Naive thymus-derived CD4-positive, alpha-beta T cell (primary cell): ENCODE results near the gene MTERF1. TPM values are rescaled to one million over a fixed set of nuclear protein-coding genes. Genes with fewer than 3 reads are reported as not detected.

Experiments
- ATAC-seq: fragments of 150-1000 bp; cut with Tn5 transposase; 2 replicates; pipeline ENCODE4 v1.10.0; 2021; ENCODE audit warnings: mild to moderate bottlenecking, moderate library complexity
- CTCF ChIA-PET: fragments of 350-600 bp; sonication (Branson Sonifier 250); formaldehyde crosslinking; loops from one replicate; lab custom pipeline; 2021; ENCODE audit warnings: antibody characterized with exemption; lab: Charles Lee
- POLR2A ChIA-PET: fragments of 350-600 bp; sonication (Branson Sonifier 250); formaldehyde crosslinking; loops from one replicate; lab custom pipeline; 2021; ENCODE audit warnings: antibody characterized with exemption, inconsistent platforms; lab: Charles Lee
- DNase-seq, 9 donors: peaks; one replicate each; pipeline versions ENCODE4 v3.0.0 to v3.0.0-alpha.2; 2020 to 2022; ENCODE audit warnings: mixed read lengths in 1 of 9
- H3K27ac ChIP-seq: one replicate; pipeline ENCODE4 v1.7.0; 2013; ENCODE audit warnings: mild to moderate bottlenecking, low read depth, low read length, moderate library complexity
- H3K27me3 ChIP-seq, 2 donors: one replicate each; pipeline ENCODE4 v1.7.0; 2013; ENCODE audit warnings: low read length in 2 of 2, mild to moderate bottlenecking in 2 of 2, moderate library complexity in 2 of 2; ENCODE audit not compliant: control insufficient read depth in 2 of 2, insufficient read depth in 2 of 2
- H3K36me3 ChIP-seq, 3 experiments: 1 replicate in 2 of 3; 2 replicates in 1 of 3; pipeline ENCODE4 v1.7.0; 2013; ENCODE audit warnings: low read length in 3 of 3, mild to moderate bottlenecking in 3 of 3, moderate library complexity in 1 of 3; ENCODE audit not compliant: insufficient read depth in 3 of 3, control insufficient read depth in 2 of 3
- H3K4me1 ChIP-seq, 2 donors: one replicate each; pipeline ENCODE4 v1.7.0; 2013; ENCODE audit warnings: low read length in 2 of 2, mild to moderate bottlenecking in 2 of 2, moderate library complexity in 1 of 2; ENCODE audit not compliant: control insufficient read depth in 2 of 2, insufficient read depth in 2 of 2
- H3K4me3 ChIP-seq: 2 replicates; pipeline ENCODE4 v1.7.0; 2013; ENCODE audit warnings: mild to moderate bottlenecking, low read length
- H3K9me3 ChIP-seq, 3 experiments: 1 replicate in 2 of 3; 2 replicates in 1 of 3; pipeline ENCODE4 v1.7.0; 2013; ENCODE audit warnings: low read length in 3 of 3; ENCODE audit not compliant: control insufficient read depth in 2 of 3
- H3K27ac Mint-ChIP-seq, 9 donors: one replicate each; pipeline ENCODE4 v1.8.0; 2020 to 2022; ENCODE audit warnings: mixed read lengths in 9 of 9, mild to moderate bottlenecking in 8 of 9, moderate library complexity in 5 of 9, inconsistent platforms in 2 of 9
- H3K27me3 Mint-ChIP-seq, 5 donors: one replicate each; pipeline ENCODE4 v1.8.0; 2021 to 2022; ENCODE audit warnings: mixed read lengths in 5 of 5, mild to moderate bottlenecking in 1 of 5
- H3K36me3 Mint-ChIP-seq, 5 donors: one replicate each; pipeline ENCODE4 v1.8.0; 2020 to 2022; ENCODE audit warnings: mixed read lengths in 5 of 5, mild to moderate bottlenecking in 3 of 5, inconsistent platforms in 1 of 5
- H3K4me1 Mint-ChIP-seq, 7 donors: one replicate each; pipeline ENCODE4 v1.8.0; 2020 to 2022; ENCODE audit warnings: mixed read lengths in 7 of 7, mild to moderate bottlenecking in 3 of 7, inconsistent platforms in 1 of 7
- H3K4me3 Mint-ChIP-seq, 10 donors: one replicate each; pipeline ENCODE4 v1.8.0; 2020 to 2022; ENCODE audit warnings: mild to moderate bottlenecking in 10 of 10, mixed read lengths in 10 of 10, moderate library complexity in 6 of 10, inconsistent platforms in 2 of 10
- H3K9me3 Mint-ChIP-seq, 11 donors: one replicate each; pipeline ENCODE4 v1.8.0; 2020 to 2022; ENCODE audit warnings: mixed read lengths in 11 of 11, mild to moderate bottlenecking in 4 of 11, inconsistent platforms in 1 of 11, moderate library complexity in 1 of 11
- intact Hi-C, 2 donors: fragments of 100-400 bp; cut with micrococcal nuclease; formaldehyde crosslinking; loops; one replicate each; pipeline ENCODE4 v1.15.1; 2023
- polyA plus RNA-seq, 2 donors: library from polyadenylated mRNA; unstranded; fragments of 300-500 nt; fragmentation: Illumina TruSeq; gene quantifications; one replicate each; pipeline ENCODE4 v1.2.3, GENCODE V29; 2021
- total RNA-seq, 6 experiments: library from RNA in 5 of 6; stranded (reverse) in 5 of 6; gene quantifications; 1 replicate in 5 of 6; 2 replicates in 1 of 6; pipeline ENCODE4 v1.2.3 and lab custom pipeline; 2021 to 2026

The MTERF1 gene
- total and polyA plus RNA-seq, 7 experiments from 2014 or later = 9.6 to 32.7 (median 17.2) TPM

DNA sequence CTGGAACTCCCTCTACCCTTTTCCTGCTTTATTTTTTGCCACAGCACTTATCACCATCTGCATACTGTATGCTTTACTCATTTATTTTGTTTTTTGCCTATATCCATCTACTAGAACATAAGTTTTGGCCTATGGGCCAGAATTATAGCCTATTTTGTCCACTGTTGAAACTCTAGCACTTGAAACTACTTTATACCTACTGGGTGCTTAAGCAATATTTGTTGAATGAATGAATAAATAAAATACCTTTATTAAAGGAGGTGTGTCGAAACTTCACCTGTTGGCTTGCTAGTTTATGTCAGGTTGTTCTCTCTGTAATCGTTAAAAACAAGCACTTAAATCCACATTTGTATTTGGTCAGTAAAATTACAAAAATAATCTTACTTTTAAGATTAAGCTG, 53.3 kb downstream of the MTERF1 start:
- no peak for ATAC-seq
- intact Hi-C loops = no loop called here
- H3K36me3 ChIP-seq = no peaks in the 10 kb centered on the region

DNA sequence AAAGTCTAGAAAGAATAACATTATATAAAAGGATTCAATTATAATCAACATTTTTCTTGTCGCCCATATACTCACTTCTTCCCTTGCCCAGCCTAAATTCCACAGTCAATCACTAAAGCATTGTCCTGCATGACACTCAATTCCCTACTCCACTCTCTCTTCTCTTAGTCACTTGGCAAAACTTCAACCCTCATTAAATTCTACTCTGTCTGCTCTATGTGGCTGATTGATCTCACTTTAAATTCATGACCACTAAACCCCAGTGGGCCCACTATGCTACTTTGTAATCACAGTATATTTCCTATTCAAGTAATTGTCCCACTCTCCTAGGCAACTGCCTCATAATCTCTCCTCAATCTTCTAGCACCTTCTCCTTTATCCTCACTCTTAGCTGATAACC, 54.1 kb downstream of the MTERF1 start:
- Histone ChIP-seq H3K27ac (no peak overlapping the region), H3K36me3 (no peaks in the 10 kb centered on the region), H3K27me3 (no peaks in the 10 kb centered on the region), H3K4me3 (no peak overlapping the region), H3K4me1 (no peaks in the 10 kb centered on the region), H3K9me3 (no peaks in the 10 kb centered on the region)
- CTCF ChIA-PET = no interaction called here
- peaks cover 4 to 34% (median 22%) of the 10 kb centered on the region in 11 donors for H3K9me3 Mint-ChIP-seq
- intact Hi-C loops = no loop called here
- H3K27me3 Mint-ChIP-seq = peaks cover 0 to 6% (median 0%) of the 10 kb centered on the region in 5 donors
- DNase-seq (no peak), ATAC-seq (no peak)
- POLR2A ChIA-PET = no interaction called here
- H3K4me3 Mint-ChIP-seq = no peak overlapping the region
- H3K4me1 Mint-ChIP-seq = no peaks in the 10 kb centered on the region
- peaks cover 0 to 44% (median 38%) of the 10 kb centered on the region in 5 donors for H3K36me3 Mint-ChIP-seq
- no peak overlapping the region for H3K27ac Mint-ChIP-seq

More for the DNA sequence above, 53.3 kb downstream of the MTERF1 start:
- H3K27me3 ChIP-seq = no peaks in the 10 kb centered on the region
- Mint-ChIP-seq H3K36me3 (peaks cover 0 to 45% (median 32%) of the 10 kb centered on the region in 5 donors), H3K4me1 (no peaks in the 10 kb centered on the region), H3K4me3 (no peak overlapping the region), H3K27ac (no peak overlapping the region), H3K9me3 (peaks cover 2 to 26% (median 14%) of the 10 kb centered on the region in 11 donors), H3K27me3 (peaks cover 0 to 6% (median 0%) of the 10 kb centered on the region in 5 donors)
- H3K4me3 ChIP-seq = no peak overlapping the region
- no peaks in the 10 kb centered on the region for H3K9me3 ChIP-seq
- no peak overlapping the region for H3K27ac ChIP-seq
- CTCF ChIA-PET = interaction anchor here (0.6 kb wide), 1 partner anchor 306 kb away, joined by 6 read pairs; no protein-coding TSS in a partner anchor
- POLR2A ChIA-PET = no interaction called here
- no peaks in the 10 kb centered on the region for H3K4me1 ChIP-seq
- no peak for DNase-seq

DNA sequence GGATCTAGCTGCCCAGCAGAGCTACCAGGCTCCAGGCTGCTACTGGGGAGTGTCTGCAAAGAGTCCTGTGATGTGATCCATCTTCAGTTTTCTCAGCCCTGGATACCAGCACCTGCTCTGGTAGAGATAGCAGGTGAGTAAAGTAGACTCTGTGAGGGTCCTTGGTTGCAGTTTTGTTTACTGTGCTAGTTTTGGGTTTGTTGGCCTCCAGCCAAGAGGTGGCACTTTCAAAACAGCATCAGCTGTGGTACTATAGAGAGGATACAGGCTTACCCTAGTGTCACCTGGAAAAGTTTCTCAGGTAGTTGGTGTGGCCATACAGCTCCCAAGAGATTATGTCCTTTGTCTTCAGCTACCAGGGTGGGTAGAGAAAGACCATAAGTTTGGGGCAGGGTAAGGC, 56.3 kb downstream of the MTERF1 start:
- Mint-ChIP-seq H3K36me3 (peaks cover 0 to 44% (median 41%) of the 10 kb centered on the region in 5 donors), H3K4me3 (no peak overlapping the region)
- H3K9me3 ChIP-seq = no peaks in the 10 kb centered on the region

More for the DNA sequence above, 56.3 kb downstream of the MTERF1 start:
- H3K4me1 Mint-ChIP-seq = no peaks in the 10 kb centered on the region
- ChIA-PET CTCF (no interaction called here), POLR2A (no interaction called here)
- DNase-seq (no peak), ATAC-seq (no peak)
- intact Hi-C loops = no loop called here
- H3K27ac ChIP-seq = no peak overlapping the region
- H3K9me3 Mint-ChIP-seq = peaks cover 8 to 56% (median 31%) of the 10 kb centered on the region in 11 donors
- no peaks in the 10 kb centered on the region for H3K36me3 ChIP-seq
- no peaks in the 10 kb centered on the region for H3K27me3 ChIP-seq
- H3K27me3 Mint-ChIP-seq = no peaks in the 10 kb centered on the region
- H3K4me3 ChIP-seq = no peak overlapping the region
- no peaks in the 10 kb centered on the region for H3K4me1 ChIP-seq
- H3K27ac Mint-ChIP-seq = no peak overlapping the region

Other genes starting within 250 kb of the MTERF1 start
- 10 to 100 TPM; 50.0 to 93.5 (median 66.1) TPM for gene AKAP9, start 60.2 kb upstream of the MTERF1 start, total RNA-seq
- gene AKAP9, start 60.2 kb upstream of the MTERF1 start, polyA plus RNA-seq = 10 to 100 TPM; 26.0 to 45.0 TPM